ENCODE data around the gene WDR43.

WDR43 gene

GRCh38 chr2:28993206-28993960 lies 98.9 kb downstream of the WDR43 start:
- no peak for DNase-seq (ENCODE audit: low read depth in 2 of 2)

- DNase-seq (ENCODE audit: low read depth in 2 of 2), result no peak
Measured at GRCh38 chr2:28994074-28994473, 99.6 kb downstream of the WDR43 start.

GRCh38 chr2:28994679-28995078 lies 100.2 kb downstream of the WDR43 start:
- DNase-seq (ENCODE audit: low read depth in 2 of 2), result no peak

- no peak for DNase-seq (ENCODE audit: low read depth in 2 of 2)
Measured at GRCh38 chr2:28995765-28996750, 101.6 kb downstream of the WDR43 start.

GRCh38 chr2:28997237-28997846 lies 102.9 kb downstream of the WDR43 start:
- no peak for DNase-seq (ENCODE audit: low read depth in 2 of 2)
